Fibroblast of villous mesenchyme (primary cell): Measurements from ENCODE around the gene STX18. TPM values are rescaled to one million over a fixed set of nuclear protein-coding genes. Genes with fewer than 3 reads are reported as not detected.
A peak's percentile ranks its signal among the peaks of the same experiment; 100 is the strongest.

Source experiments
- DNase-seq: peaks from one replicate; pipeline ENCODE4 v3.0.0-alpha.2; 2010; ENCODE audit warnings: low read depth
- H3K4me3 ChIP-seq: 2 replicates; pipeline ENCODE4 v1.5.1; 2011; ENCODE audit warnings: low read depth, mild to moderate bottlenecking, low read length
- CTCF ChIP-seq: IDR thresholded peaks from 2 replicates; pipeline ENCODE4 v1.5.1; 2012; ENCODE audit warnings: low read depth, mild to moderate bottlenecking, low read length; ENCODE audit not compliant: insufficient read depth
- total RNA-seq: library from RNA; depleted of rRNA; stranded (reverse); fragments of >200 nt; gene quantifications from 2 replicates; pipeline ENCODE4 v1.2.3, GENCODE V29; 2012

The STX18 gene
- total RNA-seq, 1 donor, result 24.2 TPM

- no peak for DNase-seq
- TF ChIP-seq CTCF, result no peak
- H3K4me3 ChIP-seq, result no peak overlapping the region
Measured at GRCh38 chr4:4461178-4461577, 80.7 kb downstream of the STX18 start.

- TF ChIP-seq CTCF, result no peak
- H3K4me3 ChIP-seq, result no peak overlapping the region
- DNase-seq, result no peak
Measured at GRCh38 chr4:4460759-4461158, 81.1 kb downstream of the STX18 start.

- H3K4me3 ChIP-seq, result no peak overlapping the region
- DNase-seq, result no peak
- no peak for TF ChIP-seq CTCF
Measured at GRCh38 chr4:4459181-4459580, 82.7 kb downstream of the STX18 start.

GRCh38 chr4:4457803-4458553 is 83.9 kb downstream of the STX18 start:
- peak; percentile 33 for DNase-seq
- H3K4me3 ChIP-seq, result no peak overlapping the region
- no peak for TF ChIP-seq CTCF

- peak; percentile 64 for DNase-seq
- TF ChIP-seq CTCF, result no peak
- no peak overlapping the region for H3K4me3 ChIP-seq
Measured at GRCh38 chr4:4456816-4457578, 84.9 kb downstream of the STX18 start.

- H3K4me3 ChIP-seq, result no peak overlapping the region
- no peak for TF ChIP-seq CTCF
- no peak for DNase-seq
Measured at GRCh38 chr4:4456351-4456750, 85.5 kb downstream of the STX18 start.
